ENCODE data around the gene PLK2.

PLK2 gene

GRCh38 chr5:58451732-58452565 is 7.9 kb downstream of the PLK2 start:
- DNase-seq (ENCODE audit: insufficient read length, low spot score) (no peak), FAIRE-seq (no peak)

- FAIRE-seq: no peak
These were observed 8.9 kb downstream of the PLK2 start for GRCh38 chr5:58450811-58451629.

GRCh38 chr5:58450018-58450417 is 9.9 kb downstream of the PLK2 start:
- DNase-seq (ENCODE audit: insufficient read length, low spot score) (no peak), FAIRE-seq (no peak)

More at GRCh38 chr5:58450811-58451629, 8.9 kb downstream of the PLK2 start:
- no peak for DNase-seq (ENCODE audit: insufficient read length, low spot score)

GRCh38 chr5:58447226-58447625 is 12.7 kb downstream of the PLK2 start:
- DNase-seq (ENCODE audit: insufficient read length, low spot score): no peak
- peak; percentile 13 for FAIRE-seq

GRCh38 chr5:58446024-58446423 is 13.9 kb downstream of the PLK2 start:
- DNase-seq (ENCODE audit: insufficient read length, low spot score): no peak
- FAIRE-seq: no peak

- DNase-seq (ENCODE audit: insufficient read length, low spot score) (no peak), FAIRE-seq (no peak)
These were observed 15.1 kb downstream of the PLK2 start for GRCh38 chr5:58444805-58445204.

GRCh38 chr5:58440901-58441460 is 18.9 kb downstream of the PLK2 start:
- DNase-seq (ENCODE audit: insufficient read length, low spot score) (no peak), FAIRE-seq (no peak)

- FAIRE-seq (no peak), DNase-seq (ENCODE audit: insufficient read length, low spot score) (no peak)
These were observed 20.7 kb downstream of the PLK2 start for GRCh38 chr5:58439094-58439644.

GRCh38 chr5:58437661-58438060 is 22.2 kb downstream of the PLK2 start:
- FAIRE-seq: no peak
- no peak for DNase-seq (ENCODE audit: insufficient read length, low spot score)

GRCh38 chr5:58431832-58432231 is 28.1 kb downstream of the PLK2 start:
- DNase-seq (ENCODE audit: insufficient read length, low spot score) (no peak), FAIRE-seq (no peak)

- DNase-seq (ENCODE audit: insufficient read length, low spot score) (no peak), FAIRE-seq (no peak)
These were observed 47.0 kb downstream of the PLK2 start for GRCh38 chr5:58412932-58413331.

GRCh38 chr5:58412081-58412480 is 47.8 kb downstream of the PLK2 start:
- no peak for FAIRE-seq
- DNase-seq (ENCODE audit: insufficient read length, low spot score): no peak

GRCh38 chr5:58411372-58411771 is 48.5 kb downstream of the PLK2 start:
- FAIRE-seq (peak; percentile 54), DNase-seq (ENCODE audit: insufficient read length, low spot score) (no peak)

GRCh38 chr5:58410441-58410840 is 49.4 kb downstream of the PLK2 start:
- FAIRE-seq (no peak), DNase-seq (ENCODE audit: insufficient read length, low spot score) (peak; percentile 9)

- FAIRE-seq: no peak
- peak; percentile 21 for DNase-seq (ENCODE audit: insufficient read length, low spot score)
These were observed 52.7 kb downstream of the PLK2 start for GRCh38 chr5:58407042-58407719.

GRCh38 chr5:58406394-58406793 is 53.5 kb downstream of the PLK2 start:
- DNase-seq (ENCODE audit: insufficient read length, low spot score) (no peak), FAIRE-seq (no peak)

- DNase-seq (ENCODE audit: insufficient read length, low spot score) (no peak), FAIRE-seq (no peak)
These were observed 54.7 kb downstream of the PLK2 start for GRCh38 chr5:58405175-58405574.

GRCh38 chr5:58404734-58405133 is 55.2 kb downstream of the PLK2 start:
- DNase-seq (ENCODE audit: insufficient read length, low spot score) (no peak), FAIRE-seq (no peak)
